IMR-90 (cell line): ENCODE results near the gene TSHZ1. TPM values are rescaled to one million over a fixed set of nuclear protein-coding genes. Genes with fewer than 3 reads are reported as not detected.

Experiments used
- ATAC-seq: fragments of 200-7000 bp; cut with Tn5 transposase; 2 replicates; pipeline ENCODE4 v1.9.1; 2020; ENCODE audit warnings: low read depth, mild to moderate bottlenecking, moderate library complexity
- BruUV-seq: library from RNA; stranded (reverse); fragments of 400-500 nt; replicated peaks from 2 replicates; lab custom pipeline; 2021; lab: Mats Ljungman, UMichigan
- CTCF ChIA-PET: fragments of 300-600 bp; formaldehyde crosslinking; extraction: SDS; loops from one replicate; lab custom pipeline; 2021; ENCODE audit warnings: antibody characterized with exemption; lab: Yijun Ruan, JAX
- POLR2A ChIA-PET: fragments of 300-600 bp; sonication (Branson Sonifier 250); formaldehyde crosslinking; loops from one replicate; lab custom pipeline; 2022; ENCODE audit warnings: antibody characterized with exemption; ENCODE audit not compliant: unreplicated experiment; lab: Charles Lee
- DNase-seq: peaks from one replicate; pipeline ENCODE4 v3.0.0; 2013
- H2AFZ ChIP-seq: replicated peaks from 2 replicates; pipeline ENCODE3; 2013; ENCODE audit warnings: low read length, mild to moderate bottlenecking; ENCODE audit not compliant: poor library complexity
- H2AK5ac ChIP-seq: 2 replicates; pipeline ENCODE4 v1.6.1; 2013; ENCODE audit warnings: low read depth, low read length, inconsistent platforms
- H2AK9ac ChIP-seq: replicated peaks from 2 replicates; pipeline ENCODE3; 2013; ENCODE audit warnings: mild to moderate bottlenecking, low read depth, low read length, moderate library complexity; ENCODE audit not compliant: poor library complexity
- H2BK120ac ChIP-seq: 2 replicates; pipeline ENCODE4 v1.6.1; 2013; ENCODE audit warnings: low read depth, low read length, inconsistent platforms
- H2BK15ac ChIP-seq: 3 replicates; pipeline ENCODE4 v1.6.1; 2013; ENCODE audit warnings: low read depth, low read length, inconsistent platforms
- H2BK20ac ChIP-seq: 2 replicates; pipeline ENCODE4 v1.6.1; 2013; ENCODE audit warnings: low read depth, mild to moderate bottlenecking, inconsistent platforms, low read length, moderate library complexity
- H2BK5ac ChIP-seq: 2 replicates; pipeline ENCODE4 v1.6.1; 2013; ENCODE audit warnings: mild to moderate bottlenecking, low read depth, low read length, inconsistent platforms; ENCODE audit not compliant: poor library complexity, severe bottlenecking
- H3K14ac ChIP-seq: replicated peaks from 2 replicates; pipeline ENCODE4 v1.6.1; 2013; ENCODE audit warnings: low read depth, low read length, inconsistent platforms
- H3K18ac ChIP-seq: 2 replicates; pipeline ENCODE4 v1.6.1; 2013; ENCODE audit warnings: low read depth, low read length, control low read depth
- H3K23ac ChIP-seq: 2 replicates; pipeline ENCODE4 v1.6.1; 2013; ENCODE audit warnings: low read depth, low read length, inconsistent platforms
- H3K27ac ChIP-seq: 2 replicates; pipeline ENCODE4 v1.5.1; 2013; ENCODE audit warnings: mild to moderate bottlenecking, control low read depth, low read length; ENCODE audit not compliant: insufficient read depth
- H3K27me3 ChIP-seq: 2 replicates; pipeline ENCODE4 v1.6.1; 2013; ENCODE audit warnings: low read length; ENCODE audit not compliant: control insufficient read depth, insufficient read depth
- H3K36me3 ChIP-seq: 2 replicates; pipeline ENCODE4 v1.6.1; 2013; ENCODE audit warnings: low read length, mixed read lengths; ENCODE audit not compliant: control insufficient read depth, insufficient read depth
- H3K4ac ChIP-seq: 2 replicates; pipeline ENCODE4 v1.6.1; 2013; ENCODE audit warnings: low read depth, low read length, inconsistent platforms
- H3K4me1 ChIP-seq: 2 replicates; pipeline ENCODE4 v1.6.1; 2013; ENCODE audit warnings: low read length, mixed read lengths; ENCODE audit not compliant: control insufficient read depth, insufficient read depth
- H3K4me2 ChIP-seq: 2 replicates; pipeline ENCODE4 v1.6.1; 2013; ENCODE audit warnings: low read depth, mild to moderate bottlenecking, control low read depth, low read length, moderate library complexity
- H3K4me3 ChIP-seq: 2 replicates; pipeline ENCODE4 v1.5.1; 2013; ENCODE audit warnings: low read depth, mild to moderate bottlenecking, control low read depth, low read length, moderate library complexity; ENCODE audit not compliant: insufficient read depth
- H3K56ac ChIP-seq: 2 replicates; pipeline ENCODE4 v1.6.1; 2013; ENCODE audit warnings: low read length, inconsistent platforms; ENCODE audit not compliant: insufficient read depth; ENCODE audit errors: extremely low read depth
- H3K79me1 ChIP-seq, 2 experiments: 2 replicates each; pipeline ENCODE4 v1.6.1; 2013; ENCODE audit warnings: low read length in 2 of 2, inconsistent platforms in 1 of 2, low read depth in 1 of 2
- H3K9ac ChIP-seq: 2 replicates; pipeline ENCODE4 v1.6.1; 2013; ENCODE audit warnings: low read depth, low read length, control low read depth
- H3K9me1 ChIP-seq: 2 replicates; pipeline ENCODE4 v1.6.1; 2013; ENCODE audit warnings: low read length, inconsistent platforms; ENCODE audit not compliant: insufficient read depth
- H3K9me3 ChIP-seq: 2 replicates; pipeline ENCODE4 v1.6.1; 2013; ENCODE audit warnings: low read length; ENCODE audit not compliant: control insufficient read depth, insufficient read depth
- H4K20me1 ChIP-seq: 2 replicates; pipeline ENCODE4 v1.6.1; 2013; ENCODE audit warnings: low read length, inconsistent platforms; ENCODE audit not compliant: insufficient read depth
- H4K5ac ChIP-seq: 2 replicates; pipeline ENCODE4 v1.6.1; 2013; ENCODE audit warnings: mild to moderate bottlenecking, low read depth, low read length, control low read depth
- H4K8ac ChIP-seq, 2 experiments: 2 replicates each; pipeline ENCODE4 v1.6.1; 2013; ENCODE audit warnings: low read depth in 2 of 2, low read length in 2 of 2, control low read depth in 1 of 2, inconsistent platforms in 1 of 2
- H4K91ac ChIP-seq: 2 replicates; pipeline ENCODE4 v1.6.1; 2013; ENCODE audit warnings: low read depth, low read length, inconsistent platforms; ENCODE audit not compliant: insufficient read depth
- CEBPB ChIP-seq: IDR thresholded peaks from 2 replicates; pipeline ENCODE4 v1.6.1; 2012; ENCODE audit warnings: low read depth, low read length, improper control_type of control experiment
- CHD1 ChIP-seq: IDR thresholded peaks from 2 replicates; pipeline ENCODE4 v1.6.1; 2012; ENCODE audit warnings: low read depth, low read length, improper control_type of control experiment
- FOS ChIP-seq: fragments of 150-350 bp; IDR thresholded peaks from 2 replicates; pipeline ENCODE4 v1.6.1; 2016; ENCODE audit warnings: low read depth, low read length
- WGBS, 2 experiments: methylation state at CpG; one replicate each; pipeline versions ENCODE4 v1.1.5 to v1.1.7; 2013; ENCODE audit warnings: missing lambda C conversion rate in 2 of 2; ENCODE audit not compliant: insufficient read length in 1 of 2; ENCODE audit errors: extremely low coverage in 2 of 2; 5-methylcytosine and 5-hydroxymethylcytosine counted together
- dilution Hi-C: fragments of 300-500 bp; cut with HindIII; formaldehyde crosslinking; loops from one replicate; pipeline ENCODE4 v1.14.3; 2018; ENCODE audit warnings: low sequenced_read_pairs; ENCODE audit not compliant: unreplicated experiment
- in situ Hi-C: fragments of 300-500 bp; cut with MboI; formaldehyde crosslinking; loops from 3 replicates; pipeline ENCODE4 v1.14.3; 2019; ENCODE audit warnings: low sequenced_read_pairs, inconsistent platforms, mixed read lengths
- intact Hi-C: fragments of 100-400 bp; cut with micrococcal nuclease; formaldehyde crosslinking; loops from 2 replicates; pipeline ENCODE4 v1.10.0; 2022
- polyA plus RNA-seq, 3 experiments: library from polyadenylated mRNA; depleted of rRNA; stranded (reverse); fragments of >200 nt; gene quantifications; 2 replicates each; pipeline ENCODE4 v1.2.3, GENCODE V29; 2012; ENCODE audit warnings: low replicate concordance in 1 of 3
- total RNA-seq: library from RNA; depleted of rRNA; stranded (reverse); fragments of >200 nt; gene quantifications from 2 replicates; pipeline ENCODE4 v1.2.3, GENCODE V29; 2012
- TF ChIP-seq, protein P1 (sequence below): fragments of 150-350 bp; IDR thresholded peaks from 2 replicates; pipeline ENCODE4 v1.6.1; 2017; ENCODE audit warnings: mild to moderate bottlenecking, antibody characterized with exemption, low read length, low read depth

Gene TSHZ1
- total and polyA plus RNA-seq, 2 of the 4 experiments (the other 2 are of a cell fraction) = 7.1 to 10.0 TPM

DNA sequence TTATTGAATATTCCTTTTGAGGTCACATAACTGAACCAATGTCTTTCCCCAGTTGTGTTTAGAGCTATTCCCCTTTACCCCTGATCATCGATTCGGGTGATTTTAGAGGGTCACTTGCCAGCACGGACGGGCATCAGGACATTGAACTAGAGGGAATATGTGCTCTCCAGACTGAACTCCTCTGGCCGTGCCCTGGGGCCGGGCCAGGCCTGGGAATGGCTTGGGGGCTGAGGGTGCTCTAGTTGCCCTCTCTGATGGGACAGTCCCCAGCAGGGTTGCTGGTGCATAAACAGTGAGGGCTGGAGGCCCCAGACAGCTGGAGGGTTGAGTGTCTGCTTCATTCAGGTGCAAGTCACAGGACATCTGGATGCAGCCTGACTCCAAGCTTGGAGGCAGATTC lies 126.2 kb downstream of the TSHZ1 start:
- H4K8ac ChIP-seq = no peak overlapping the region
- H3K27me3 ChIP-seq = peaks cover 2% of the 10 kb centered on the region; the same call in 1 of the 2 replicates
- no peak for DNase-seq
- ChIA-PET CTCF (interaction anchor here (0.6 kb wide), 1 partner anchor 47 kb away, joined by 3 read pairs; no protein-coding TSS in a partner anchor), POLR2A (no interaction called here)
- H4K5ac ChIP-seq = no peak overlapping the region
- no peak overlapping the region for H2AFZ ChIP-seq
- no CpG with 5 or more reads among the region's 6 CpGs for WGBS, 2 experiments
- no peak for ATAC-seq
- H3K23ac ChIP-seq = no peak overlapping the region
- no peaks in the 10 kb centered on the region for H3K36me3 ChIP-seq
- H3K4me3 ChIP-seq = no peak overlapping the region
- no peak overlapping the region for H2BK15ac ChIP-seq
- H3K9me1 ChIP-seq = no peaks in the 10 kb centered on the region
- TF ChIP-seq, protein P1, sequence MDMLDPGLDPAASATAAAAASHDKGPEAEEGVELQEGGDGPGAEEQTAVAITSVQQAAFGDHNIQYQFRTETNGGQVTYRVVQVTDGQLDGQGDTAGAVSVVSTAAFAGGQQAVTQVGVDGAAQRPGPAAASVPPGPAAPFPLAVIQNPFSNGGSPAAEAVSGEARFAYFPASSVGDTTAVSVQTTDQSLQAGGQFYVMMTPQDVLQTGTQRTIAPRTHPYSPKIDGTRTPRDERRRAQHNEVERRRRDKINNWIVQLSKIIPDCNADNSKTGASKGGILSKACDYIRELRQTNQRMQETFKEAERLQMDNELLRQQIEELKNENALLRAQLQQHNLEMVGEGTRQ = no peak
- TF ChIP-seq CEBPB (no peak), FOS (no peak), CHD1 (no peak)
- BruUV-seq = no TSS peak
- no peaks in the 10 kb centered on the region for H3K79me1 ChIP-seq
- H2BK5ac ChIP-seq = no peak overlapping the region
- H2BK20ac ChIP-seq = no peak overlapping the region
- dilution Hi-C loops (no loop called here), intact Hi-C loops (no loop called here), in situ Hi-C loops (no loop called here)
- no peak overlapping the region for H3K27ac ChIP-seq
- no peak overlapping the region for H2AK9ac ChIP-seq
- H2BK120ac ChIP-seq = no peak overlapping the region
- H3K56ac ChIP-seq = no peak overlapping the region
- no peaks in the 10 kb centered on the region for H3K4me1 ChIP-seq
- no peak overlapping the region for H3K4ac ChIP-seq
- H3K4me2 ChIP-seq = no peak overlapping the region
- no peak overlapping the region for H4K91ac ChIP-seq
- no peaks in the 10 kb centered on the region for H3K9me3 ChIP-seq
- H3K14ac ChIP-seq = no peak overlapping the region
- H3K18ac ChIP-seq = no peak overlapping the region
- H3K9ac ChIP-seq = no peak overlapping the region
- H4K20me1 ChIP-seq = no peaks in the 10 kb centered on the region
- H2AK5ac ChIP-seq = no peak overlapping the region
